GM19035 (cell line): ENCODE measurements around the gene NFKBIL1.
"Not testable (repeated sequence)": the region's sequence is repeated elsewhere in the genome, so short reads cannot be mapped to it uniquely, and the experiment has no call there.

Source experiments
- ATAC-seq: cut with Tn5 transposase; IDR thresholded peaks from one replicate; pipeline ENCODE4 v1.9.1; 2021; ENCODE audit not compliant: unreplicated experiment

NFKBIL1 gene

GRCh38 chr6:31546958-31547726, at the start of gene NFKBIL1:
Gene NFKBIL1 (plus strand): TSS chr6:31547608. CDS start chr6:31547695, 87 bp downstream.
- ATAC-seq: peak; percentile 77

GRCh38 chr6:31498748-31499147, 48.7 kb upstream of the NFKBIL1 start:
- no peak for ATAC-seq

GRCh38 chr6:31499648-31500047, 47.8 kb upstream of the NFKBIL1 start:
- not testable (repeated sequence) for ATAC-seq

GRCh38 chr6:31502586-31502985, 44.8 kb upstream of the NFKBIL1 start:
- ATAC-seq: no peak

- not testable (repeated sequence) for ATAC-seq
These were observed 38.4 kb upstream of the NFKBIL1 start for GRCh38 chr6:31509036-31509435.

GRCh38 chr6:31510007-31510406, 37.4 kb upstream of the NFKBIL1 start:
- ATAC-seq: no peak

GRCh38 chr6:31513456-31514165, 33.8 kb upstream of the NFKBIL1 start:
- no peak for ATAC-seq

- no peak for ATAC-seq
These were observed 25.6 kb upstream of the NFKBIL1 start for GRCh38 chr6:31521835-31522234.

- no peak for ATAC-seq
These were observed 21.9 kb upstream of the NFKBIL1 start for GRCh38 chr6:31525553-31525931.

- ATAC-seq: no peak
These were observed 21.3 kb upstream of the NFKBIL1 start for GRCh38 chr6:31525932-31526591.

GRCh38 chr6:31528307-31528777, 19.1 kb upstream of the NFKBIL1 start:
- ATAC-seq: no peak

GRCh38 chr6:31528821-31529328, 18.5 kb upstream of the NFKBIL1 start, which contains the start of gene MCCD1:
Gene MCCD1 (plus strand): TSS chr6:31528962. CDS start chr6:31529015, 53 bp downstream.
- no peak for ATAC-seq

- ATAC-seq: no peak
These were observed 17.9 kb upstream of the NFKBIL1 start for GRCh38 chr6:31529329-31530150.

GRCh38 chr6:31530659-31531058, 16.7 kb upstream of the NFKBIL1 start:
- ATAC-seq: no peak

GRCh38 chr6:31531162-31531561, 16.2 kb upstream of the NFKBIL1 start:
- ATAC-seq: no peak

GRCh38 chr6:31531771-31532643, 15.4 kb upstream of the NFKBIL1 start:
- no peak for ATAC-seq

GRCh38 chr6:31532644-31533454, 14.6 kb upstream of the NFKBIL1 start:
- ATAC-seq: no peak

GRCh38 chr6:31533455-31533841, 14.0 kb upstream of the NFKBIL1 start:
- ATAC-seq: no peak

GRCh38 chr6:31534011-31534410, 13.4 kb upstream of the NFKBIL1 start:
- no peak for ATAC-seq
